Measurements from ENCODE around the gene MPZL3. TPM values are rescaled to one million over a fixed set of nuclear protein-coding genes. Genes with fewer than 3 reads are reported as not detected.

The MPZL3 gene
- total RNA-seq, 1 experiment from 2014 or later: 8.7 TPM

- POLR2A ChIA-PET: interaction anchor here (1.7 kb wide), 1 partner anchor 8 kb away, joined by 5 read pairs; no protein-coding TSS in a partner anchor
- Histone ChIP-seq H3K4me1 (ENCODE audit: control insufficient read depth in 1 of 2, insufficient read depth in 2 of 2, low read length in 2 of 2) (peaks cover 21 to 22% of the 10 kb centered on the region in 2 experiments), H2AFZ (ENCODE audit: low read depth, low read length, poor library complexity, severe bottlenecking) (no peak overlapping the region), H3K9me2 (ENCODE audit: insufficient read depth) (no peaks in the 10 kb centered on the region), H3K9me3 (ENCODE audit: control insufficient read depth in 1 of 2, insufficient read depth in 1 of 2, low read depth in 1 of 2, low read length in 2 of 2) (no peaks in the 10 kb centered on the region), H3K4me3 (replicated peaks in 1 of 2; ENCODE audit: low read depth in 1 of 2, low read length in 2 of 2) (no peak overlapping the region), H3K27ac (ENCODE audit: low read depth, low read length) (no peak overlapping the region), H3K27me3 (ENCODE audit: insufficient read depth, low read length) (no peaks in the 10 kb centered on the region), H3K79me2 (ENCODE audit: insufficient read depth, low read length) (no peaks in the 10 kb centered on the region), H4K20me1 (ENCODE audit: insufficient read depth) (no peaks in the 10 kb centered on the region), H3K4me2 (ENCODE audit: low read length) (no peak overlapping the region), H3K36me3 (ENCODE audit: control insufficient read depth in 1 of 2, insufficient read depth in 2 of 2, low read length in 2 of 2) (no peaks in the 10 kb centered on the region), H3K9ac (ENCODE audit: low read length) (no peak overlapping the region)
- CTCF ChIA-PET: no interaction called here
- BruUV-seq (replicated peaks): no TSS peak
- TF ChIP-seq MAX (IDR thresholded peaks at IDR 0.05) (no peak), CEBPB (IDR thresholded peaks at IDR 0.05; ENCODE audit: low read depth) (no peak), SRF (IDR thresholded peaks at IDR 0.05; ENCODE audit: low read depth) (no peak), RAD21 (IDR thresholded peaks at IDR 0.05; ENCODE audit: low read depth) (no peak), CTCF (IDR thresholded peaks at IDR 0.05 in 2 of 3, conservative IDR thresholded peaks at IDR 0.05 in 1 of 3; ENCODE audit: borderline replicate concordance in 1 of 3, insufficient read depth in 1 of 3, low read depth in 2 of 3, low read length in 2 of 3) (no peak), YY1 (IDR thresholded peaks at IDR 0.05; ENCODE audit: extremely low read depth, insufficient replicate concordance, low read depth, low read length) (no peak)
- RAD21 ChIA-PET (ENCODE audit: low non-redundant PET in 1 of 2, low total read pairs in 2 of 2, uncharacterized antibody in 2 of 2, unreplicated experiment in 2 of 2): no interaction called here
- no peak for ATAC-seq
- intact Hi-C loops (cut with micrococcal nuclease): no loop called here
- DNase-seq (ENCODE audit: low read depth, low spot score): no peak
These were observed 18.3 kb downstream of the MPZL3 start for GRCh38 chr11:118233850-118234249.

GRCh38 chr11:118233377-118233776, 18.8 kb downstream of the MPZL3 start:
- no peaks in the 10 kb centered on the region for H3K9me2 ChIP-seq (ENCODE audit: insufficient read depth)
- RAD21 ChIA-PET (ENCODE audit: low non-redundant PET in 1 of 2, low total read pairs in 2 of 2, uncharacterized antibody in 2 of 2, unreplicated experiment in 2 of 2): no interaction called here
- ATAC-seq: peak; percentile 67
- H2AFZ ChIP-seq (ENCODE audit: low read depth, low read length, poor library complexity, severe bottlenecking): no peak overlapping the region
- DNase-seq (ENCODE audit: low read depth, low spot score): no peak
- no peaks in the 10 kb centered on the region for H3K27me3 ChIP-seq (ENCODE audit: insufficient read depth, low read length)
- POLR2A ChIA-PET: interaction anchor here (1.7 kb wide), 1 partner anchor 8 kb away, joined by 5 read pairs; no protein-coding TSS in a partner anchor
- no peaks in the 10 kb centered on the region for H3K9me3 ChIP-seq (ENCODE audit: control insufficient read depth in 1 of 2, insufficient read depth in 1 of 2, low read depth in 1 of 2, low read length in 2 of 2)
- CTCF ChIA-PET: no interaction called here
- H3K27ac ChIP-seq (ENCODE audit: low read depth, low read length): no peak overlapping the region
- peaks cover 21 to 22% of the 10 kb centered on the region in 2 experiments for H3K4me1 ChIP-seq (ENCODE audit: control insufficient read depth in 1 of 2, insufficient read depth in 2 of 2, low read length in 2 of 2)
- intact Hi-C loops (cut with micrococcal nuclease): no loop called here
- no peaks in the 10 kb centered on the region for H3K36me3 ChIP-seq (ENCODE audit: control insufficient read depth in 1 of 2, insufficient read depth in 2 of 2, low read length in 2 of 2)
- H3K9ac ChIP-seq (ENCODE audit: low read length): no peak overlapping the region
- TF ChIP-seq CEBPB (IDR thresholded peaks at IDR 0.05; ENCODE audit: low read depth): peak; percentile 23; the same call in 1 of the 2 replicates
- TF ChIP-seq EZH2 (IDR thresholded peaks at IDR 0.05): no peak
- no peaks in the 10 kb centered on the region for H3K79me2 ChIP-seq (ENCODE audit: insufficient read depth, low read length)
- H4K20me1 ChIP-seq (ENCODE audit: insufficient read depth): no peaks in the 10 kb centered on the region
- peak overlapping the region; percentile 50 for H3K4me2 ChIP-seq (ENCODE audit: low read length)
- no peak overlapping the region for H3K4me3 ChIP-seq (replicated peaks in 1 of 2; ENCODE audit: low read depth in 1 of 2, low read length in 2 of 2)
- no TSS peak for BruUV-seq (replicated peaks)
